ENCODE data around the gene WNT9A. TPM values are rescaled to one million over a fixed set of nuclear protein-coding genes. Genes with fewer than 3 reads are reported as not detected.

WNT9A gene
- total and polyA plus RNA-seq, 12 donors = 0.39 to 27.9 (median 3.8) TPM

- Histone ChIP-seq H3K4me3 (no peak overlapping the region), H3K27ac (no peak overlapping the region), H3K27me3 (peaks cover 0 to under 1% (median 0%) of the 10 kb centered on the region in 7 donors), H3K36me3 (peaks cover 0 to 7% (median 0%) of the 10 kb centered on the region in 9 donors), H3K9me3 (no peaks in the 10 kb centered on the region), H3K4me1 (peaks cover 0 to 36% (median 20%) of the 10 kb centered on the region in 9 donors)
- no peak for ATAC-seq
- intact Hi-C loops (cut with DNase I) = loop anchor here in 3 of 10 donors (10.0 kb wide), 3 partner anchors 55 to 395 kb away; no protein-coding TSS in a partner anchor
- no peak for DNase-seq
- 90 to 91% methylated on average over 20 of the region's 20 CpGs for WGBS, 2 donors
- TF ChIP-seq CTCF (IDR thresholded peaks at IDR 0.05) = no peak
These were observed 7.7 kb downstream of the WNT9A start for GRCh38 chr1:227939791-227940771.

GRCh38 chr1:227938911-227939790, 8.6 kb downstream of the WNT9A start:
- no peak overlapping the region for H3K4me3 ChIP-seq
- H3K4me1 ChIP-seq = peaks cover 0 to 36% (median 13%) of the 10 kb centered on the region in 9 donors
- peaks cover 0 to 7% (median 0%) of the 10 kb centered on the region in 9 donors for H3K36me3 ChIP-seq
- ATAC-seq (no peak), DNase-seq (no peak)
- no peak for TF ChIP-seq CTCF (IDR thresholded peaks at IDR 0.05)
- intact Hi-C loops (cut with DNase I) = loop anchor here in 1 of 10 donors (10.0 kb wide), 1 partner anchor 94 kb away; no protein-coding TSS in a partner anchor
- WGBS, 2 donors = 85 to 86% methylated on average over 27 of the region's 27 CpGs
- H3K27ac ChIP-seq = no peak overlapping the region
- H3K9me3 ChIP-seq = peaks cover 0 to 2% (median 0%) of the 10 kb centered on the region in 11 donors
- no peaks in the 10 kb centered on the region for H3K27me3 ChIP-seq

- intact Hi-C loops (cut with DNase I) = loop anchor here in 1 of 10 donors (10.0 kb wide), 1 partner anchor 93 kb away; no protein-coding TSS in a partner anchor
- H3K27ac ChIP-seq = no peak overlapping the region
- H3K4me1 ChIP-seq = peaks cover 0 to 30% (median 13%) of the 10 kb centered on the region in 9 donors
These were observed 9.5 kb downstream of the WNT9A start for GRCh38 chr1:227938276-227938675.

More at GRCh38 chr1:227938276-227938675, 9.5 kb downstream of the WNT9A start:
- ATAC-seq (no peak), DNase-seq (no peak)
- H3K9me3 ChIP-seq = peaks cover 0 to 2% (median 0%) of the 10 kb centered on the region in 11 donors
- no peak for TF ChIP-seq CTCF (IDR thresholded peaks at IDR 0.05)
- no peaks in the 10 kb centered on the region for H3K27me3 ChIP-seq
- no peak overlapping the region for H3K4me3 ChIP-seq
- 95% methylated on average over 10 of the region's 10 CpGs for WGBS, 2 donors
- peaks cover 0 to 7% (median 0%) of the 10 kb centered on the region in 9 donors for H3K36me3 ChIP-seq
